ENCODE results near the gene APP. TPM values are rescaled to one million over a fixed set of nuclear protein-coding genes. Genes with fewer than 3 reads are reported as not detected.
A peak's percentile ranks its signal among the peaks of the same experiment; 100 is the strongest.
"Not testable (repeated sequence)": the region's sequence is repeated elsewhere in the genome, so short reads cannot be mapped to it uniquely, and the experiment has no call there.

APP gene
- total RNA-seq, 1 donor from 2014 or later, result 1,137 TPM

DNA sequence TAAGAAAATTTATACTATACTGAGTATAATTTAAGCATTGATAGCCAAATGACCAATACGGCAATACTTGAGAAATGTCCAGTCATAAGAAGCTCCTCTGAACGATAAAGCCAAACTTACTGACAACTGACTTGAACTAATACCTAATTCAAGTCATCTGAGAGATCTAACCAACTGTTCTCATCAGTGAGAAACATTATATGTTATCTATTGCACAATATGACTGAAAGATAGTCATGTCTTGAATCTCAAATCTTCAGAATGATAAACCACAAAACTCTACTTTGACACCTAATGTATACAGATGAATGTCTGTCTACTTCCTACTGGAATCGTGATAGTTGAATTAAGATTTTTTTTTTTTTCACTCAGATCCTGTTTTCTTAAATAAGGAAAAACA, 39.0 kb downstream of the APP start:
- no peak overlapping the region for H3K27ac Mint-ChIP-seq (ENCODE audit: unreplicated experiment)
- H3K4me1 Mint-ChIP-seq (ENCODE audit: unreplicated experiment), result peaks cover 48% of the 10 kb centered on the region
- DNase-seq (ENCODE audit: low spot score), result no peak
- TF ChIP-seq, protein P1, sequence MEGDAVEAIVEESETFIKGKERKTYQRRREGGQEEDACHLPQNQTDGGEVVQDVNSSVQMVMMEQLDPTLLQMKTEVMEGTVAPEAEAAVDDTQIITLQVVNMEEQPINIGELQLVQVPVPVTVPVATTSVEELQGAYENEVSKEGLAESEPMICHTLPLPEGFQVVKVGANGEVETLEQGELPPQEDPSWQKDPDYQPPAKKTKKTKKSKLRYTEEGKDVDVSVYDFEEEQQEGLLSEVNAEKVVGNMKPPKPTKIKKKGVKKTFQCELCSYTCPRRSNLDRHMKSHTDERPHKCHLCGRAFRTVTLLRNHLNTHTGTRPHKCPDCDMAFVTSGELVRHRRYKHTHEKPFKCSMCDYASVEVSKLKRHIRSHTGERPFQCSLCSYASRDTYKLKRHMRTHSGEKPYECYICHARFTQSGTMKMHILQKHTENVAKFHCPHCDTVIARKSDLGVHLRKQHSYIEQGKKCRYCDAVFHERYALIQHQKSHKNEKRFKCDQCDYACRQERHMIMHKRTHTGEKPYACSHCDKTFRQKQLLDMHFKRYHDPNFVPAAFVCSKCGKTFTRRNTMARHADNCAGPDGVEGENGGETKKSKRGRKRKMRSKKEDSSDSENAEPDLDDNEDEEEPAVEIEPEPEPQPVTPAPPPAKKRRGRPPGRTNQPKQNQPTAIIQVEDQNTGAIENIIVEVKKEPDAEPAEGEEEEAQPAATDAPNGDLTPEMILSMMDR (IDR thresholded peaks at IDR 0.05; ENCODE audit: unreplicated experiment), result no peak
- no peaks in the 10 kb centered on the region for H3K36me3 Mint-ChIP-seq (ENCODE audit: low read depth, unreplicated experiment)
- H3K9me3 Mint-ChIP-seq (ENCODE audit: unreplicated experiment), result no peaks in the 10 kb centered on the region
- no peak overlapping the region for H3K4me3 Mint-ChIP-seq (ENCODE audit: unreplicated experiment)
- peaks cover 3% of the 10 kb centered on the region for H3K27me3 Mint-ChIP-seq (ENCODE audit: unreplicated experiment)

DNA sequence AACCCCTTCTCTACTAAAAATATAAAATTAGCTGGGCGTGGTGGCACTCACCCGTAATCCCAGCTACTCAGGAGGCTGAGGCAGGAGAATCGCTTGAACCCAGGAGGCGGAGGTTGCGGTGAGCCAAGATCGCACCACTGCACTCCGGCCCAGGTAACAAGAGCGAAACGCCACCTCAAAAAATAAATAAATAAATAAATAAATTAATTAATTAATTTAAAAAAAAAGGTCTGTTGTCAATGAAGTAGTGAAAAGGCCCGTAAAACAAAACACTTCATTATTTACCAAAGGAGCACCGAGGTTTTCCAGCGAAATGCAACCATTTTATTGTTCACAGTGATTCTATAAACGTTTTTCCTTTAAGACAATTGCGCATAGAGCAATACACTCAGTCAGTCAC, 39.5 kb downstream of the APP start:
- not testable (repeated sequence) for H3K9me3 Mint-ChIP-seq (ENCODE audit: unreplicated experiment); H3K4me3 Mint-ChIP-seq (ENCODE audit: unreplicated experiment); H3K27me3 Mint-ChIP-seq (ENCODE audit: unreplicated experiment); DNase-seq (ENCODE audit: low spot score); H3K36me3 Mint-ChIP-seq (ENCODE audit: low read depth, unreplicated experiment)
- Mint-ChIP-seq H3K4me1 (ENCODE audit: unreplicated experiment) (peaks cover 50% of the 10 kb centered on the region), H3K27ac (ENCODE audit: unreplicated experiment) (peak overlapping the region; percentile 64)

DNA sequence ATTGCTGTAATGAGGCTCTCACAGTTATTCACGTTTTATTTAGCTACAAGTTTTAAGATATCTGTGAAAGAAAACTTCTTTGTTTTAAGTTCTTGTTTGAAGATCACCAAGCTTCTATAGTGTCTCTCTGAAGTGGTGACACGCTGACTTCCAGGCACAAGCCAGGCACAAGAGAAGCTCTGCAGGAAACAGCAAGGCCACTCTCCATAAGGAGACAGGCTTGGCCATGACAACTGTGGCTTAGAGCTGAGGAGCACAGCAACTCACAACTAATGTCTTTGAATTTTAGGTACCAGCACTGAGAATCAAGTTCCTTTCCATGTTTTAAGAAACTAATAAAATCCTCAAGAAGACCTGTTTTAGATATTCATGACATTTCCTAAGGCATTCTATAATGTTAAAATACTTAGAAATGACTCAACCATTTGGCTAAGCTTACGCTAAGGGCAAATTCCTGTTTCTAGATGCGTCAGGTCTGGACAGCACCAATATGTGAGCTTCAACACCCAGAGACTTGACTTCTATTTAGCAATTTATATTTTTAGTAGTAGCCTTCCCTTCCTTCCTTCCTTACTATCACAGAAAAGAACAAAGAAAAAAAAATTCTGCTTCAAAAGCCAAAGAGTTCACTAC, 40.2 kb downstream of the APP start:
- Mint-ChIP-seq H3K36me3 (ENCODE audit: low read depth, unreplicated experiment) (peaks cover 6% of the 10 kb centered on the region), H3K27ac (ENCODE audit: unreplicated experiment) (no peak overlapping the region), H3K27me3 (ENCODE audit: unreplicated experiment) (peaks cover 3% of the 10 kb centered on the region), H3K4me3 (ENCODE audit: unreplicated experiment) (no peak overlapping the region), H3K9me3 (ENCODE audit: unreplicated experiment) (no peaks in the 10 kb centered on the region), H3K4me1 (ENCODE audit: unreplicated experiment) (peaks cover 54% of the 10 kb centered on the region)
- DNase-seq (ENCODE audit: low spot score), result no peak
- TF ChIP-seq, protein P1 (IDR thresholded peaks at IDR 0.05; ENCODE audit: unreplicated experiment), result no peak

DNA sequence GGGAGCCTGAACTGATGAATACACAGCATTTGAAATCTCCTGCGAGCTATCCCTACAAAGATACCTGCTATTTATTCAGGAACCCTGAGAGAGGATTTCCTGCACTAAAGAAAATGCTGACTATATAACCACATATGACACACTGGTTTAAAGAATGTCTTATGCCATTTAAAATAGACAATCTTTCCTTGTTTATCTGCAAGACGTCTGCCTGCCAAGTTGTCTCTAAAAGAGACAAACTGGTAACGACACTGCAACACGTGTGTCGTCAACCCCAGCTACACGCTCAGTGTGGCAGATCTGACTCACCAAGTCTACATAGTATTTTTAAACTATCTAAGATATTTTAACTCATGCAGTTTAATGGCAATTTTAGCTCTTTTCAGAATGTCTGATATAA, 42.7 kb downstream of the APP start:
- Mint-ChIP-seq H3K4me1 (ENCODE audit: unreplicated experiment) (peaks cover 62% of the 10 kb centered on the region), H3K4me3 (ENCODE audit: unreplicated experiment) (peak overlapping the region; percentile 28), H3K27ac (ENCODE audit: unreplicated experiment) (peak overlapping the region; percentile 16), H3K36me3 (ENCODE audit: low read depth, unreplicated experiment) (peaks cover 11% of the 10 kb centered on the region), H3K27me3 (ENCODE audit: unreplicated experiment) (peaks cover 2% of the 10 kb centered on the region), H3K9me3 (ENCODE audit: unreplicated experiment) (no peaks in the 10 kb centered on the region)
- TF ChIP-seq, protein P1 (IDR thresholded peaks at IDR 0.05; ENCODE audit: unreplicated experiment), result no peak
- DNase-seq (ENCODE audit: low spot score), result no peak

DNA sequence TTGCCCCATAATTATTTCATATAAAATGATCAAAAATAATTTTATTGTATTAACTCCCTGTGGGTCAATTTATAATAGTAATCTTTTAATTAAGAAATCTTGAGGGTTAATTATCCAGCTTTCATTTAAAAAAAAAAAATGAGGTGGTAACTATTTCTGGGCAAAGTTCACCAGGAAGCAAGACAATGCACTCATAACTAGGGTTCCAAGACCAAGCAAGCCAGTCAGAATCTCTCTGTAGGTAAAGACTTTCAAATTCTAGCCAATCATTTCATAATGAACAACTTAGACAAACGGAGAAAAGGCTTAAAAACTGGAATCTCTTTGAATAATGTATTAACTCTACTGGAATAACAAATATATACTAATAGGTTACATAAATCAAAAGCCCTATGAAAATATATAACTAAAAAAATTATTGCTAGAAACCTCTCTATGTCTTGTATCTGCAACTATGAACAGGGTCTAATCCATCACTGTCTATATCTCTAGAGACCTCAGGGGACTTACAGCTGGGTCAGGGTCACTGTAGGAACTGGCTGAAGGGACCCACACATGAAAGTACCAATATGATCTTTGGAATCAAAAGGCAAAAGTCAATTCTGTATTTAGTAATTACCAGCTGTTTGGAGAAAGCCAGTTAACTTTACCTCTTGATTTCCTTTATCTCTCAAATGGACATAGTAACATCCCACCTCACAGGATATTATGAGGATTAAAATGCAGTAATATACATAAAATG, 43.3 kb downstream of the APP start:
- H3K4me3 Mint-ChIP-seq (ENCODE audit: unreplicated experiment), result peak overlapping the region; percentile 28
- TF ChIP-seq, protein P1 (IDR thresholded peaks at IDR 0.05; ENCODE audit: unreplicated experiment), result no peak
- H3K27ac Mint-ChIP-seq (ENCODE audit: unreplicated experiment), result peak overlapping the region; percentile 16
- no peaks in the 10 kb centered on the region for H3K27me3 Mint-ChIP-seq (ENCODE audit: unreplicated experiment)
- H3K4me1 Mint-ChIP-seq (ENCODE audit: unreplicated experiment), result peaks cover 59% of the 10 kb centered on the region
- H3K36me3 Mint-ChIP-seq (ENCODE audit: low read depth, unreplicated experiment), result peaks cover 11% of the 10 kb centered on the region
- H3K9me3 Mint-ChIP-seq (ENCODE audit: unreplicated experiment), result no peaks in the 10 kb centered on the region
- no peak for DNase-seq (ENCODE audit: low spot score)
